SK-N-MC (cell line): Measurements from ENCODE around the gene STON2.
"Not testable (repeated sequence)": the region's sequence is repeated elsewhere in the genome, so short reads cannot be mapped to it uniquely, and the experiment has no call there.

Experiments used
- DNase-seq: peaks from one replicate; pipeline ENCODE4 v3.0.0-alpha.2; 2011; ENCODE audit warnings: low read depth, low spot score
- H3K27ac ChIP-seq: fragments of 200-600 bp; sonication (generic); 2 replicates; pipeline ENCODE4 v1.5.1; 2016; ENCODE audit warnings: mixed run types
- H3K36me3 ChIP-seq: fragments of 200-600 bp; sonication (generic); 2 replicates; pipeline ENCODE4 v1.6.1; 2017; ENCODE audit warnings: antibody characterized with exemption, low read length, mixed read lengths; ENCODE audit not compliant: insufficient read depth
- H3K4me3 ChIP-seq: fragments of 200-600 bp; sonication (generic); 2 replicates; pipeline ENCODE4 v1.5.1; 2016
- H3K9ac ChIP-seq: fragments of 200-600 bp; sonication (generic); 2 replicates; pipeline ENCODE4 v1.8.0; 2017; ENCODE audit warnings: mixed run types, mixed read lengths; ENCODE audit not compliant: insufficient read length
- H3K9me3 ChIP-seq: fragments of 200-600 bp; sonication (generic); 2 replicates; pipeline ENCODE4 v1.6.1; 2017; ENCODE audit warnings: low read depth, mild to moderate bottlenecking, antibody characterized with exemption, low read length, moderate library complexity, mixed read lengths
- EZH2 ChIP-seq: fragments of 200-600 bp; sonication (generic); IDR thresholded peaks from one replicate; pipeline ENCODE4 v1.6.1; 2017; ENCODE audit warnings: antibody characterized with exemption
- FOXP2 ChIP-seq: optimal IDR thresholded peaks from 2 replicates; pipeline ENCODE3; 2011; ENCODE audit warnings: mild to moderate bottlenecking, moderate library complexity; ENCODE audit not compliant: insufficient read depth; ENCODE audit errors: extremely low read length, control extremely low read depth
- POLR2AphosphoS5 ChIP-seq: IDR thresholded peaks from 2 replicates; pipeline ENCODE4 v1.6.1; 2012; ENCODE audit warnings: mild to moderate bottlenecking, low read depth, low read length, borderline replicate concordance

STON2 gene

DNA sequence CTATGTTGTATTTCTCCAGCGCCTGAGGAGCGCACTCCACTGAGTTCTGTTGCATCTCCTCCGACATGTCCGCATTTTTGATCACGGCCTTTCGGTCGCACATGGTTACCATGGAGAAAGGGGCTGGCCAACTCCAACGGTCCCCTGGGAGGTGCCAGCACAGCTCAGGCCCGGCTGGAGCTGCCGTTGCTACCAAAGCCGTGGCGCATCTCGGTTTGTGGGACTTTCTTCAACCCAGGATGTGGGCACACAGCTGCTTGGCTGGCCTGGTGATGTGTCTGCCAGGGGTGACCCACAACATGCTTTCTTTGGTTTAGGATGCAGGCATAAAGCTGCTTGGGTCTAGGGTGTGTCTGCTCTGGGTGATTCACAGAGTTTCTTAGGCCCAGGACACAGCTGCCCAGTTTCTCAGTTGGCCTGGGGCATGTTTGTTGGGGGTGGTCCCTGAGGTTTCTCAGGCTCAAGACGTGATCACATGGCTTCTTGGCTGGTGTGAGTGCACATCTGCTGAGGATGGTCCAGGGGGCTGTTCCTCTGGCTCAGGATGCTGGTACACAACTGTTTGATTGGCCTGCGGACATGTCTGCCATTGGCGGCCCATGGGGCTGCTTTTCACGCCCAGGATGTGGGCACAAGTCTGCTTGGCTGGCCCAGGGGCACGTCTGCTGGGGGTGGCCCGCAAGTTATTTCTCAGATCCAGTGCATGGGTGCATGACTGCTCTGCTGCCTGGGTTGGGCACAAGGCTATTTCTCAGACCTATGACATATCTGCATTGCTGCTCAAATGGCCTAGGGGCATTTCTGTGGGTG lies 153.5 kb downstream of the STON2 start:
- no peaks in the 10 kb centered on the region for H3K36me3 ChIP-seq
- no peak for DNase-seq
- H3K4me3 ChIP-seq: no peak overlapping the region
- H3K9ac ChIP-seq: no peak overlapping the region
- TF ChIP-seq EZH2 (no peak), FOXP2 (no peak), POLR2AphosphoS5 (no peak)
- H3K27ac ChIP-seq: no peak overlapping the region
- H3K9me3 ChIP-seq: no peaks in the 10 kb centered on the region

DNA sequence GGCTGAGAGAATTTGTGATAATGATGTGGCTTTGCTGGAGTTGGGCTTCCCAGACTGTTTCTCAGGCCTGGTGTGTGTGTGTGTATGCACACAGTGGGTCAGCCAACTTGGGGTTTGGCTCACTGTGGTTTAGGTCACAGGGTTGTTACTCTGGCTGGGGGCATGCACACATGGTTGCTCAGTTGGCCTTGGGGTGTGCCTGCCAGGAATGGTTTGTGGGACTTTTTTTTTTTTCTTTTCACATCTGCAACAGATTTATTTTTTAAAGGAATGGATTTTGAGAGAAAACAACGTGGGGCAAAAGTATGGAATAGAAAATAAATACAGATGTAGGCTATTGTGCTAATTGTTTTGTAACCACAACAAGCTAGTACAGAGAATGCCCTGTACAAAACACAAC lies 154.4 kb downstream of the STON2 start:
- H3K9me3 ChIP-seq: no peaks in the 10 kb centered on the region
- no peaks in the 10 kb centered on the region for H3K36me3 ChIP-seq
- no peak overlapping the region for H3K27ac ChIP-seq
- no peak overlapping the region for H3K4me3 ChIP-seq
- H3K9ac ChIP-seq: no peak overlapping the region
- no peak for DNase-seq
- no peak for TF ChIP-seq EZH2
- no peak for TF ChIP-seq FOXP2
- no peak for TF ChIP-seq POLR2AphosphoS5

DNA sequence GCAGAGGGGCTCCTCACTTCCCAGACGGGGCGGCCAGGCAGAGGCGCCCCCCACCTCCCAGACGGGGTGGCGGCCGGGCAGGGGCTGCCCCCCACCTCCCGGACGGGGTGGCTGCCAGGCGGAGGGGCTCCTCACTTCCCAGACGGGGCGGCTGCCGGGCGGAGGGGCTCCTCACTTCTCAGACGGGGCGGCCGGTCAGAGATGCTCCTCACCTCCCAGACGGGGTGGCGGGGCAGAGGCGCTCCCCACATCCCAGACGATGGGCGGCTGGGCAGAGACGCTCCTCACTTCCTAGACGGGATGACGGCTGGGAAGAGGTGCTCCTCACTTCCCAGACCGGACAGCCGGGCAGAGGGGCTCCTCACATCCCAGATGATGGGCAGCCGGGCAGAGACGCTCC lies 155.7 kb downstream of the STON2 start:
- H3K27ac ChIP-seq, H3K36me3 ChIP-seq, H3K9me3 ChIP-seq, H3K9ac ChIP-seq, H3K4me3 ChIP-seq, DNase-seq: not testable (repeated sequence)

DNA sequence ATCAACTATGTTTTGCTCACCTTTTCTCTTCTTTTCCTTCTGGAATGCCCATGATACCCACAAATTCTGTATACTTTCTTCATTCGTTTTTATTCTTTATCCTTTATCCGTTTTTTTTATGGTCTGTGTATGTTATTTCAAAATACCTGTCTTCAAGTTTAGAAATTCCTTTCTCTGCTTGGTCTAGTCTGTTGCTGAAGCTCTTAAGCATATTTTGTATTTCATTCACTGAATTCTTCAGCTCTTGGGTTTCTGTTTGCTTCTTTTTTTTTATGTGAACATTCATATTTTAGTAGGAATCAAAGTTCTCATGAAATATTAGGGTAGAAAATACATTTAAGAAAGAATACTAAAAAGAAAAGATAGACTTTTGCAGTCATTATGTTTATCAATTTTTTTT lies 156.6 kb downstream of the STON2 start:
- TF ChIP-seq POLR2AphosphoS5: no peak

DNA sequence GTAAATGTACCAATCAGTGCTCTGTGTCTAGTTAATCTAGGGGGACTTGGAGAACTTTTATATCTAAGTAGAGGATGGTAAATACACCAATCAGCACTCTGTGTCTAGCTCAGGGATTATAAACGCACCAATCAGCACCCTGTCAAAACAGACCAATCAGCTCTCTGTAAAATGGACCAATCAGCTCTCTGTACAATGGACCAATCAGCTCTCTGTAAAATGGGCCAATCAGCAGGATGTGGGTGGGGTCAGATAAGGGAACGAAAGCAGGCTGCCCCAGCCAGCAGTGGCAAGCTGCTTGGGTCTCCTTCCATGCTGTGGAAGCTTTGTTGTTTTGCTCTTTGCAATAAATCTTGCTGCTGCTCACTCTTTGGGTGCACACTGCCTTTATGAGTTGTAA lies 163.3 kb downstream of the STON2 start:
- not testable (repeated sequence) for H3K4me3 ChIP-seq, H3K36me3 ChIP-seq, H3K9ac ChIP-seq, H3K9me3 ChIP-seq, DNase-seq, H3K27ac ChIP-seq

More for the DNA sequence above, 156.6 kb downstream of the STON2 start:
- no peak overlapping the region for H3K9ac ChIP-seq
- H3K36me3 ChIP-seq: no peaks in the 10 kb centered on the region
- no peak overlapping the region for H3K4me3 ChIP-seq
- no peak overlapping the region for H3K27ac ChIP-seq
- H3K9me3 ChIP-seq: no peaks in the 10 kb centered on the region
- no peak for DNase-seq

DNA sequence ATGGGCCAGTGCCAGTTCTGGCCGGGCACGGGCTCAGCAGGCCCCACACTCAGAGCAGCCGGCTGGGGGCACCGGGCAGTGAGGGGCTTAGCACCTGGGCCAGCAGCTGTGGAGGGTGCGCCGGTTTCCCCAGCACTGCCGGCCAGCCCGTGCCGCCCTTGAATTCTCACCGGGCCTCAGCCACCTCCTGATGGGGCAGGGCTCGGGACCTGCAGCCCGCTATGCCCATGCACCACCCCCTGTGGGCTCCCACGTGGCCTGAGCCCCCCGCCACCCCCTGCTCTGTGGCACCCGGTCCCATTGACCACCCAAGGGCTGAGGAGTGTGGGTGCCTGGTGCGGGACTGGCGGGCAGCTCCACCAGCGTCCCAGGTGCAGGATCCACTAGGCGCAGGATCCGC lies 164.0 kb downstream of the STON2 start:
- Histone ChIP-seq H3K9me3 (no peaks in the 10 kb centered on the region), H3K36me3 (no peaks in the 10 kb centered on the region), H3K9ac (no peak overlapping the region), H3K4me3 (no peak overlapping the region), H3K27ac (no peak overlapping the region)
- no peak for TF ChIP-seq POLR2AphosphoS5
- no peak for TF ChIP-seq EZH2
- TF ChIP-seq FOXP2: no peak
- no peak for DNase-seq

DNA sequence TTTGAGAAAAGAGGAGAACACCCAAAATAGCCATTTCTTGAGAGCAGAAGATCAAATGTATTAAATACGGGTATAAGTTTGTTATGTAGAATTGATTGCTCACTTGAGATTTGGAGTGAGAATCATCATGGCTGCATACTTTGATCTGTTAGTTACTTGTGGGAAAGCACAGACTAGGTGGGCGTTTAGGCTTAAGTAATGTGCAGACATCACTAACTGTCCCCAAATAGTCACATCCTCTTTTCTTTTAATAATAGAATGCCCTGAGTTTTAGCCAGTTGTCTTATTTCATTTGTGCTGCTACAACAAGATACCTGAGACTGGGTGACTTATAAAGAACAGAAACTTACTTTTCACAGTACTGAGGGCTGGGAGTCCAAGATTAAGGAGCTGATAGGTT lies 165.0 kb downstream of the STON2 start:
- Histone ChIP-seq H3K27ac (no peak overlapping the region), H3K36me3 (no peaks in the 10 kb centered on the region), H3K9ac (no peak overlapping the region), H3K9me3 (no peaks in the 10 kb centered on the region), H3K4me3 (no peak overlapping the region)
- no peak for DNase-seq
- no peak for TF ChIP-seq EZH2
- TF ChIP-seq FOXP2: no peak
- TF ChIP-seq POLR2AphosphoS5: no peak

DNA sequence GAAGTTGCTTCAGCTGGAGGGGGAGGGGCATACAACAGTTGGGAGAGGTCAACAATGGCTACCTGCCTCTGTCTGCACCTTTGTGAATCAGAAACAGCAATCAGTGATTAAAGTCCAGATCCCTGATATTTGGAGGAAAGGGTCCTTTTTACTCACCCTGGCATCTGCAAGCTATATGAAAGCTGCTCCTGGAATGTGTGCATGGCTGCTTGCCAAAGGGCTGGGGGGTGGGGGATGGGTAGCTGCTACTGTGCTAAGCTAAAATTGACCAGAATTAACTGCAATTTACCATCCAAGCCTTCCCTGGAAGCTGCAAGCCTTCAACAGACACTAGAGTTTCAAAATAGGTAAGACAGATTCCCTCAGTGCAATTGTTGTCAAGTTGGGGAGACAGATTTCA lies 165.8 kb downstream of the STON2 start:
- H3K36me3 ChIP-seq: no peaks in the 10 kb centered on the region
- no peak overlapping the region for H3K27ac ChIP-seq
- DNase-seq: no peak
- H3K9me3 ChIP-seq: no peaks in the 10 kb centered on the region
- H3K9ac ChIP-seq: no peak overlapping the region
- H3K4me3 ChIP-seq: 0 out of 2 replicates have a peak overlapping the region, but pooled peaks have one; percentile 7
- TF ChIP-seq EZH2 (no peak), FOXP2 (no peak), POLR2AphosphoS5 (no peak)

DNA sequence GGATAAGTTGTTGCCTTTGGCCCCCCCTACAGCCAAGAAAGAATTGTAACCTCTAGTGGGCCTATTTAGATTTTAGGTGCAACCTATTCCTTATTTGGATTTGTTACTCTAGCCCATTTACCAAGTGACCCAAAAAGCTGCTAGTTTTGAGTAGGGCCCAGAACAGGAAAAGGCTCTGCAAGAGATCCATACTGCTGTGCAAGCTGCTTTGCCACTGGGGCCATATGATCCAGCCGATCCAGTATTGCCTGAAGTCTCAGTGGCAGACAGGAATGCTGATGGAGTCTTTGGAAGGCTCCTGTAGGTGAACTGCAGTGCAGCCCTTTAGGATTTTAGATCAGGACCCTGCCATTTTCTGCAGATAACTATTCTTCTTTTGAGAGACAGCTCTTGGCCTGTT lies 166.5 kb downstream of the STON2 start:
- no peak for DNase-seq
- H3K9ac ChIP-seq: no peak overlapping the region
- H3K36me3 ChIP-seq: no peaks in the 10 kb centered on the region
- H3K9me3 ChIP-seq: no peaks in the 10 kb centered on the region
- TF ChIP-seq POLR2AphosphoS5 (no peak), EZH2 (no peak), FOXP2 (no peak)
- H3K4me3 ChIP-seq: no peak overlapping the region
- no peak overlapping the region for H3K27ac ChIP-seq

DNA sequence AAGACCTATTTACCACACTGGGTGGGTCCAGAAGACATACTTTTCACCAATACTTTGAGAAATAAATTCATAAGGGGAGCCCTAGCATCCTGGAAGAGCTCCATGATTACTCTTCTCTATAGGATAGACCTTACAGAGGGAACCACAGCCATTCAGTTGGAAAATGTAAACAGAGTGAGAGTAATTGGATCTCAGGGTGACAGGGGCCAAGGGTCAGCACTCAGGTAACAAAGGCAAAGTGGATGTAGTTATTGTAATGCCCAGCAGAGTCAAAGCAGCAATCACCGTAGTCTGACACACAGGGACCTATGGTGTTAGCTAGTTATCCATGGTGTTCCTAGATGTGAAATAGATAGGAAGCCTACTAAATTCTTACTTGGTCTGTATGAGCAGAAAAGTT lies 168.6 kb downstream of the STON2 start:
- Histone ChIP-seq H3K9me3 (no peaks in the 10 kb centered on the region), H3K4me3 (no peak overlapping the region), H3K27ac (no peak overlapping the region), H3K9ac (no peak overlapping the region), H3K36me3 (no peaks in the 10 kb centered on the region)
- no peak for DNase-seq
- TF ChIP-seq EZH2 (no peak), FOXP2 (no peak), POLR2AphosphoS5 (no peak)
